Astrocyte of the cerebellum (primary cell): Measurements from ENCODE around the gene CLCN4.

Experiments used
- DNase-seq: peaks from one replicate; pipeline ENCODE4 v3.0.0-alpha.2; 2011; ENCODE audit warnings: low read depth
- H3K4me3 ChIP-seq: 2 replicates; pipeline ENCODE4 v1.5.1; 2011; ENCODE audit warnings: mild to moderate bottlenecking, low read depth, low read length, moderate library complexity
- in situ Hi-C: cut with HindIII; loops from 2 replicates; pipeline ENCODE4 v1.10.0; 2017; ENCODE audit warnings: low sequenced_read_pairs
- TF ChIP-seq, protein P1 (sequence below): IDR thresholded peaks from 2 replicates; pipeline ENCODE4 v1.5.1; 2012; ENCODE audit warnings: low read length, low read depth, moderate library complexity, mild to moderate bottlenecking; ENCODE audit errors: missing control alignments

CLCN4 gene

DNA sequence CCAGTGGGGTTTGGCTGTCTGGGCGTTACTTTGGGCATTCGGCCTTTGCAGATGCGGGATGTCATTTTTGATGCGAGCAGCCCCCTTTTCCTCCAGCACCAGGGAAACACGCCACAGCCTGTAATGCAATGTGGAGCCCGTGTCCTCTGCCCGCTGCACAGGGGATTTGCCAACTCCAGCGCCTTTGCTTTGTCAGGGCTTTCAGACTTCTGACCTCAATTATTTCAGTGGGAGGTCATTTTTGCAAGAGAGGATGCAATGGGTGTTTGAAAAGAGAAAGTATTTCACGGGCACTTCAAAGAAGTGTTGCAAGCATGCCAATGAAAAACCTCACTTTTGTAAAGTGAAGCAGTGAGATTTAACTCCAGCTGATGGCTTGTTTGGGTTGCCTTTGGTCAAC is 11.5 kb downstream of the CLCN4 start:
- DNase-seq: peak; percentile 15
- in situ Hi-C loops: no loop called here
- TF ChIP-seq, protein P1, sequence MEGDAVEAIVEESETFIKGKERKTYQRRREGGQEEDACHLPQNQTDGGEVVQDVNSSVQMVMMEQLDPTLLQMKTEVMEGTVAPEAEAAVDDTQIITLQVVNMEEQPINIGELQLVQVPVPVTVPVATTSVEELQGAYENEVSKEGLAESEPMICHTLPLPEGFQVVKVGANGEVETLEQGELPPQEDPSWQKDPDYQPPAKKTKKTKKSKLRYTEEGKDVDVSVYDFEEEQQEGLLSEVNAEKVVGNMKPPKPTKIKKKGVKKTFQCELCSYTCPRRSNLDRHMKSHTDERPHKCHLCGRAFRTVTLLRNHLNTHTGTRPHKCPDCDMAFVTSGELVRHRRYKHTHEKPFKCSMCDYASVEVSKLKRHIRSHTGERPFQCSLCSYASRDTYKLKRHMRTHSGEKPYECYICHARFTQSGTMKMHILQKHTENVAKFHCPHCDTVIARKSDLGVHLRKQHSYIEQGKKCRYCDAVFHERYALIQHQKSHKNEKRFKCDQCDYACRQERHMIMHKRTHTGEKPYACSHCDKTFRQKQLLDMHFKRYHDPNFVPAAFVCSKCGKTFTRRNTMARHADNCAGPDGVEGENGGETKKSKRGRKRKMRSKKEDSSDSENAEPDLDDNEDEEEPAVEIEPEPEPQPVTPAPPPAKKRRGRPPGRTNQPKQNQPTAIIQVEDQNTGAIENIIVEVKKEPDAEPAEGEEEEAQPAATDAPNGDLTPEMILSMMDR: no peak
- H3K4me3 ChIP-seq: no peak overlapping the region

DNA sequence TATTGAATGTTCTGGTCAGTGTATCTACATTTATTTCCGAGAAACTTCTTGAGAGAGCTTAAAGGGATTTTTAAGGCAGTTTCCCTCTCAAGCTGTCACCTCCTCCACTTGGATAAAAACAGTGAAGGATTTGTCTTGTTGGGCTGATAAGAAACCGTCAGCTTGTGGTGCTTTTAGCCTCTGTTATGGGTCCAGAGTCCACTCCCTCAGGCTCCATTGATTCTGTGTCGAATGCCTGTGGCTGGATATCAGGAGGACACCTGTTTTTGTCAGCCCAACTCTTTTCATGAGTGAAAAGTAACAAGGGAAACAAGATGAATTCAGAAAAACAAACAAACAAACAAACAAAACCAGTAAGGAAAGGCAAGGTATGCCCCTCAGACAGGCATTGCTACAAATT is 12.4 kb downstream of the CLCN4 start:
- no peak overlapping the region for H3K4me3 ChIP-seq
- in situ Hi-C loops: no loop called here
- no peak for DNase-seq
- TF ChIP-seq, protein P1: no peak

DNA sequence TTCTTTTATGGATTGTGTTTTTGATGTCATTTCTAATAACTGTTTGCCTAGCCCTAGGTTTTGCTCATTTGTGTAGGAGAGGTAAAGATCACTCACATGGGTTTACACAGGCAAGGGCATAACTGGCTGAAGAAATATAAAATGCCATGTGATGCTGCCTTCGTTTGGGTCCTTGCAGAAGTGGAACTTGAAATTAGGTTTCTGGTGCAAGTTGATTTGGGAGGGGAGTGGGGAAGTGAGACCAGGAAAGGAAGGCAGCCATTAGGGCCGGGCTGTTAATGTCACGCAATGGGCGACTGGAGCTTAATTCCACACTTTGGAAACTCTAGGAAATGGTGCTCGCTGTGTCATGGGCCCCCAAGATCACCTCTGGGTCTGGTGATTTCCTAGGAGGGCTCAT is 14.5 kb downstream of the CLCN4 start:
- in situ Hi-C loops: no loop called here
- DNase-seq: no peak
- TF ChIP-seq, protein P1: no peak
- no peak overlapping the region for H3K4me3 ChIP-seq

DNA sequence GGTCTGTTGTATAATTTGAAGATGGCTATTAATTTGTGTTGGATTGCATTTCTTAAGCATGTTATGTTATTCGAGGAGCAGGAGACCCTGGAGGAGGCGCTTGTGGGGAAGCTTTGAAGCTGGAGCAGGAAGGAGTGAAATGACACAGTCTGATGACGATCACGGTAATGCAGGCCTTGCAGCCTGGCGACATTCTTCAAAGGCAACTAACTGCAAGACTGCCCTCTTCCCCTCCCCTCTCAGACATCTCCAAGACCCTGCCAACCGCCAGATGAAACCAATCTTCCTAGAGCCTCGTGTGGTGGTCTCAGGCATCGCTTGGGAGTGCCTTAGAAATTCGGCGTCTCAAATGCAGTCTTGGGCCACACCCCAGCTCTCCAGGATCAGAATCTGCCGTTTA is 16.1 kb downstream of the CLCN4 start:
- H3K4me3 ChIP-seq: no peak overlapping the region
- TF ChIP-seq, protein P1: no peak
- in situ Hi-C loops: no loop called here
- DNase-seq: no peak

DNA sequence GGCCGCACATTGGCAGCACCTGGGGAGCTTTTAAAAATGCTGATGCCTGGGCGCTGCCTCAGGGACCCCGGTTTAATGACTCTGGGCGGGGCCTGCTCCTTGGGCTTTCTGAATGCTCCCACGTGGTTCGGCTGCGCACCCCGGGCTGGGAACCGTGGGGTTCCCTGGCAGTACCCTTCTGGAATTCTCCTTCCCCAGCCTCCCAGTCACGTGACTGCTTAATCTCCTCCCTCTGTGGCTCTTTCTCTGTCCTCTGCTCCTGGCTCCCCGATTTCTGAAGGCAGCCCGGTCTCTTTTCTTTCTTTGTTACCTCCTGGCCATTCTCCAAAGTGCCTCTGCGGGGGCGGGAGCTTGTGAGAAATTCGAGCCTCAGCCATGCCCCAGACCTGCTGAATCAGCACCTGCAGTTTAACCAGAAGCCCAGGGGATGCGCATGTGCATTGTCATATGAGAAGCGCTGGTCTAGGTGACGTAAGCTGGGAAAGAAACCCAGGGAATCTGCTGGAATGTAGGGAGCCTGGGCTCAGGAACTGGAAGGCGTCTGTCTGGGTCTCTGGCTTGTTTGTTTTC is 16.6 kb downstream of the CLCN4 start:
- DNase-seq: peak; percentile 95
- peak overlapping the region; percentile 1 for H3K4me3 ChIP-seq
- TF ChIP-seq, protein P1: no peak
- in situ Hi-C loops: no loop called here

DNA sequence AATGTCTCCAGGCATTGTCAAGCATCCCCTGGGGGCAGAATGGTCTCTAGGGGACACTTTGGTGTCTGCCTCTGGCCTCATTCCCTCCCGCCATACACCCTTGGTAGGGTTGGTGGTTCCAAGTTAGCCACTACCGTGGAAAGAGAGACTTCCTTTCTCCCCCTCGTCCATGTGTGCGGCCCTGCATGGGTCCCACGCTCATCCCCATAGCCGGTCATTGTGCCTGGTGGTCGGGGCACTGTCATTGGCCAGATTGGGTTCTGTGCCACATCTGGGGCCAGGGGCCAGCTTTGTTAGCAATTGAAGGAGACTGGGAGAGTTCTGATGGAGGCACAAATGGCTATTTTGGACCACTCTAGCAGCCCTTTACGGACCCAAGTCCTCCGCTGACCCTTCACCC is 17.3 kb downstream of the CLCN4 start:
- TF ChIP-seq, protein P1: no peak
- H3K4me3 ChIP-seq: no peak overlapping the region
- no peak for DNase-seq
- in situ Hi-C loops: no loop called here
